ENCODE measurements around the gene DDIT4.
"Not testable (repeated sequence)": the region's sequence is repeated elsewhere in the genome, so short reads cannot be mapped to it uniquely, and the experiment has no call there.

DDIT4 gene

DNA sequence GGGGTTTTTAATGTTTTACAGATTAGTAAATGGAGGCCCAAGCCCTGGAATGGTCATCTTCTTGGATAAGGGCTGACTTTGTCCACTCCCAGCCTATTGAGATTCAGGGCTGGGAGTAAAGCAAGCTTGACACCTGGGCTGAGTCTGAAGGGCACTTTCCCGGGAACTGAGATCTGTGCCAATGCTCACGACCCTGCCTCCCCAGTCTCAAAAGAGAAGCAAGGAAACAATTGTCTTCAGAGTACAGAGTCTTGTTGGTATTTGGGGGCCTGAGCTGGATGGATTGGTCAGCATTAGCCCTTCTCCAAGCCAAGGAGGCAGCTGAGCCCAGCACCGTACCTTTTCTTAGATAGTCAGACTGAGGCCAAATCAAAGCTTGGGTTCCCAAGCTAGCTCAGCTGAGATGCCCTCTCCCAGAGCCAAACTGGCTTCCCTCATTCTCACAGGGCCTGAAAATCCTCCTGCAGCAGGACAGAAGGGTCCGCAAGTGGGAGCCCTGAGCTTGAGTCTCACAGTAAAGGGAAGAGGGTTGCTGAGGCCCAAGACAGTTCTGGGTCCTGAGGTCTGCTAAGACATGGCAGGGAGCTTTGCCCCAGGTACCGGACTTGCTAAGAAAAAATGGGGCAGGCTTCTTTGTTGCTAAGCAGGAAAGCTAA is 3.7 kb downstream of the DDIT4 start:
- Histone ChIP-seq H3K9me3 (no peaks in the 10 kb centered on the region), H3K27me3 (no peaks in the 10 kb centered on the region), H3K4me3 (ENCODE audit: low read depth in 1 of 2, low read length in 1 of 2) (no peak overlapping the region), H3K36me3 (no peaks in the 10 kb centered on the region), H3K27ac (no peak overlapping the region), H3K4me1 (ENCODE audit: control insufficient read depth in 1 of 2, insufficient read depth in 1 of 2, low read depth in 1 of 2, low read length in 1 of 2) (peaks cover 30 to 36% of the 10 kb centered on the region in 2 experiments)
- TF ChIP-seq, protein P1, sequence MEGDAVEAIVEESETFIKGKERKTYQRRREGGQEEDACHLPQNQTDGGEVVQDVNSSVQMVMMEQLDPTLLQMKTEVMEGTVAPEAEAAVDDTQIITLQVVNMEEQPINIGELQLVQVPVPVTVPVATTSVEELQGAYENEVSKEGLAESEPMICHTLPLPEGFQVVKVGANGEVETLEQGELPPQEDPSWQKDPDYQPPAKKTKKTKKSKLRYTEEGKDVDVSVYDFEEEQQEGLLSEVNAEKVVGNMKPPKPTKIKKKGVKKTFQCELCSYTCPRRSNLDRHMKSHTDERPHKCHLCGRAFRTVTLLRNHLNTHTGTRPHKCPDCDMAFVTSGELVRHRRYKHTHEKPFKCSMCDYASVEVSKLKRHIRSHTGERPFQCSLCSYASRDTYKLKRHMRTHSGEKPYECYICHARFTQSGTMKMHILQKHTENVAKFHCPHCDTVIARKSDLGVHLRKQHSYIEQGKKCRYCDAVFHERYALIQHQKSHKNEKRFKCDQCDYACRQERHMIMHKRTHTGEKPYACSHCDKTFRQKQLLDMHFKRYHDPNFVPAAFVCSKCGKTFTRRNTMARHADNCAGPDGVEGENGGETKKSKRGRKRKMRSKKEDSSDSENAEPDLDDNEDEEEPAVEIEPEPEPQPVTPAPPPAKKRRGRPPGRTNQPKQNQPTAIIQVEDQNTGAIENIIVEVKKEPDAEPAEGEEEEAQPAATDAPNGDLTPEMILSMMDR (IDR thresholded peaks at IDR 0.05) = no peak

DNA sequence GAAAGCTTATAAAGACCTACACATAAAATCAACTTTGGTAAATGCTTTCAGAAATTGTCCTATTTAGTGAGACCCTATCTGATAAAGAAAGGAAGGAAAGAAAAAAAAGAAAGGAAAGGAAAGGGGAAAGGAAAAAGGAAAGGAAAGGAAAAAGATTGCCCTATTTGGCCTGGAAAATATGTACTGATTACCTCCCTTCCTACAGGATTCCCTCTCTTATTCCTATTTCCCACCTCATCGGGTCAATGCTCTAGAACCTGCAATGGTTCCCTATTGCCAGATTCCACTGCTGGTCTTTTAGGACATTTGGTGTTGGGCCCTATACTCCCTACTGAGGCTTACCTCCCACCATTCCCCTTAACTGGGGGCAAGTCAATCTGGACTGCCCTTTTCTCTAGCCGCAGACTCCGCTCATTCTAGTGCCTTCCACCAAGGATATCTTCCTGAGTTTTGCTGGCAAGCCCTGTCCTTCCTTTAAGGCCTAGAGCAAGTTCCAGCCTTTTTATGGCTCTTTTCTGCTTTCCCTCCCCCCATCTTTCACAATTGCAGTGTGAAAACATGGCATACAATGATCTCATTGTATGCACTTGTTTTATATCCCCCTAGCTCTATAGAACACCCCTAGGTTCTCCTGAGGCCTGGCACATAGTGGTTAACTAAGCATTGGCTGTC is 4.4 kb downstream of the DDIT4 start:
- no peaks in the 10 kb centered on the region for H3K36me3 ChIP-seq
- H3K9me3 ChIP-seq = no peaks in the 10 kb centered on the region
- no peak overlapping the region for H3K27ac ChIP-seq
- H3K4me1 ChIP-seq (ENCODE audit: control insufficient read depth in 1 of 2, insufficient read depth in 1 of 2, low read depth in 1 of 2, low read length in 1 of 2) = peaks cover 30 to 35% of the 10 kb centered on the region in 2 experiments
- TF ChIP-seq, protein P1 (IDR thresholded peaks at IDR 0.05) = no peak
- no peak overlapping the region for H3K4me3 ChIP-seq (ENCODE audit: low read depth in 1 of 2, low read length in 1 of 2)
- H3K27me3 ChIP-seq = no peaks in the 10 kb centered on the region

DNA sequence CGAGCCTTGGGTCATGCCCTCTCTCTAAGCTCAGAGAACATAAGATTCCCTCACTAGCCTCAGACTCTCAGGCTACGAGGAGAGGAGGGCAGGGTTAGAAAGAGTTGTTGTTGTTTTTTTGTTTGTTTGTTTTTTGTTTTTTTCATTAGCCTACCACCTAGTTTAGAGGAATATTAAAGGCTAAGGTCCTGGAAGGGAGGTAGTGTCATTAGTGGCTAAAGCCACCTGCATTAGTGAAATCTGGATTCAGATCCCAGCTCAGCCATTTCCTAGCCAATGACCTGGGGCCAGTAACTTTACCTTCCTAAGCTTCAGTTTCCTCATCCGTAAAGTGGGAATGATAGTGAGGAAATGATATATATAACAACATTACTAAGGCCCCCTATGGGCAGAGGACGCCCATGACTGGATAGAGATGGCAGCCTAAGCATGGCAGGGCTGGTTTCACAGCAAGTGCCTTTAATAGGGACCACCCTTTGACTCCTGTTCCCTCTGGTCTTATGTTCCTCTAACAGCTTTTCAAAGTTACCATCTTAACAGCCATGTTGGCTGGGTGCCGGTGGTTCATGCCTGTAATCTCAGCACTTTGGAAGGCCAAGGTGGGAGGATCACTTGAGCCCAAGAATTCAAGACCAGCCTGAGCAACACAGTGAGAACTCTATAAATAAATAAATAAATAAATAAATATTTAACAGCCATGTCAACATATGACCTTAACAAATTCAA is 5.1 kb downstream of the DDIT4 start:
- H3K27ac ChIP-seq = no peak overlapping the region
- TF ChIP-seq, protein P1 (IDR thresholded peaks at IDR 0.05) = no peak
- peaks cover 30% of the 10 kb centered on the region in 2 experiments for H3K4me1 ChIP-seq (ENCODE audit: control insufficient read depth in 1 of 2, insufficient read depth in 1 of 2, low read depth in 1 of 2, low read length in 1 of 2)
- no peaks in the 10 kb centered on the region for H3K36me3 ChIP-seq
- no peaks in the 10 kb centered on the region for H3K9me3 ChIP-seq
- no peak overlapping the region for H3K4me3 ChIP-seq (ENCODE audit: low read depth in 1 of 2, low read length in 1 of 2)
- no peaks in the 10 kb centered on the region for H3K27me3 ChIP-seq

DNA sequence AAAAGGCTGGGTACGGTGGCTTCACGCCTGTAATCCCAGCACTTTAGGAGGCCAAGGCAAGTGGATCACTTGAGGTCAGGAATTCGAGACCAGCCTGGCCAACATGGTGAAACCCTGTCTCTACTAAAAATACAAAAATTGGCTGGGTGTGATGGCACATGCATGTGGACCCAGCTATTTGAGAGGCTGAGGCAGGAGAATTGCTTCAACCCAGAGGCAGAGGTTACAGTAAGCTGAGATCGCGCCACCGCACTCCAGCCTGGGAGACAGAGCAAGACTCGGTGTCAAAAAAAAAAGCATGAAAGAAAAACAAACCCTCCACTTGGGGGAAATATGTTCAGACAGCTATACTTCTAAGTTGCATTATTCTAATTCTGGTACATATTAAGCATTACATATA is 5.9 kb downstream of the DDIT4 start:
- peaks cover 30 to 33% of the 10 kb centered on the region in 2 experiments for H3K4me1 ChIP-seq (ENCODE audit: control insufficient read depth in 1 of 2, insufficient read depth in 1 of 2, low read depth in 1 of 2, low read length in 1 of 2)
- not testable (repeated sequence) for H3K36me3 ChIP-seq; H3K27me3 ChIP-seq; H3K27ac ChIP-seq; H3K9me3 ChIP-seq; H3K4me3 ChIP-seq (ENCODE audit: low read depth in 1 of 2, low read length in 1 of 2)

DNA sequence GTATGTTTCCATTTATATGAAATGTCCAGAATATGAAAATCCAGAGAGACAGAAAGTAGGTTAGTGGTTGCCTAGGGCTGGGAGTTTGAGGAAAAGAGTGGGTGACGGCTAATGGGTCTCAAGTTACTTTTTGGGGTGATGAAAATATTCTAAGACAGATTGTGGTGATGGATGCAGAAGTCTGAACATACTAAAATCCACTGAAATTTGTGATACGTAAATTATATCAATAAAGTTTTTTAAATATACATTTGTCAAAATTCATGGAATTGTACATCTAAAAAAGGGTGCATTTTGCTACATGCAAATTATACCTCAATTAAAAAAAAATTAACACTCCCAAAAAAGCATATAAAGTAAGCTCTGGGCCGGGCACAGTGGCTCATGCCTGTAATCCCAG is 9.4 kb downstream of the DDIT4 start:
- Histone ChIP-seq H3K4me3 (ENCODE audit: low read depth in 1 of 2, low read length in 1 of 2) (no peak overlapping the region), H3K27ac (peak overlapping the region; percentile 49), H3K4me1 (ENCODE audit: control insufficient read depth in 1 of 2, insufficient read depth in 1 of 2, low read depth in 1 of 2, low read length in 1 of 2) (peaks cover 39 to 40% of the 10 kb centered on the region in 2 experiments), H3K36me3 (no peaks in the 10 kb centered on the region), H3K27me3 (no peaks in the 10 kb centered on the region), H3K9me3 (no peaks in the 10 kb centered on the region)
- TF ChIP-seq, protein P1 (IDR thresholded peaks at IDR 0.05) = no peak
